GM18520 (cell line): ENCODE measurements around the gene PYGM.

Source experiments
- ATAC-seq: cut with Tn5 transposase; IDR thresholded peaks from one replicate; pipeline ENCODE4 v1.9.1; 2021; ENCODE audit not compliant: unreplicated experiment

PYGM gene

DNA sequence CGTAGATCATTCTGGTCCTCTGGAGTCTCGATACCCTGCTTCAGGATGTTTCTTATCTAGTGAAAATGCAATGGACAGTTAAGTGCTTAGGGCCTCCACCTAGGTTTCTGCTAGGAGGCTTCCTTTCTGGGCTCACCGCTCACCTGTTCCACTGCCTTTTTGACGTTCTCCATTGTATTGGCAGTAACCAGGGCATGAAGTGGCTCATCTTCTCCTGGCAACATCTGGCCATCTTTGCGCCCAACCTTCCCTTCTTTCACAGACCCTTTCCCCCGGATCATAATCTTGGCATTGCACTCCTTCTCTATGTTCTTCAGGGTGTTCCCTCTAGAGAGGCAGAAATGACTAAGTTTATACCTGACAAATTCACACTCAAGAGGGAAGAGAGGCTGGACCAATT, 9.5 kb upstream of the PYGM start:
- ATAC-seq, result no peak

DNA sequence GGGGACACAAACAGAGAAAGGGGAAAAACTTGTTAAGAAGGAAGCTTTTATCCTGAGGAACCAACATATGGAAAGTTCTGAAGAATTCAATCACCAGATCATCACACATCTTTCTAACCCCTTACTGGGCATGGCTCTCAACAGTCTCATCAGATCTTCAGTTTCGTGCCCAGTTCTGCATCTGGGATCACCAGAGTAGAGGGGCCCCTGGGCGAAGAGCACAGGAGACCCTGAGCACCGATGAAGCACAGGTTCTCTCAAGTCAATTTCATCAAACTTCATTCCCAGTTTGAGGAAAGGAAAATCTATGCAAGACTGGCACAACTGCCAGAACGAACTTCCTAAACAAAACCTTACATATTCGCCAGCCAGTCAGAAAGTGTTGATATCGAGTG, 8.5 kb upstream of the PYGM start:
- no peak for ATAC-seq

DNA sequence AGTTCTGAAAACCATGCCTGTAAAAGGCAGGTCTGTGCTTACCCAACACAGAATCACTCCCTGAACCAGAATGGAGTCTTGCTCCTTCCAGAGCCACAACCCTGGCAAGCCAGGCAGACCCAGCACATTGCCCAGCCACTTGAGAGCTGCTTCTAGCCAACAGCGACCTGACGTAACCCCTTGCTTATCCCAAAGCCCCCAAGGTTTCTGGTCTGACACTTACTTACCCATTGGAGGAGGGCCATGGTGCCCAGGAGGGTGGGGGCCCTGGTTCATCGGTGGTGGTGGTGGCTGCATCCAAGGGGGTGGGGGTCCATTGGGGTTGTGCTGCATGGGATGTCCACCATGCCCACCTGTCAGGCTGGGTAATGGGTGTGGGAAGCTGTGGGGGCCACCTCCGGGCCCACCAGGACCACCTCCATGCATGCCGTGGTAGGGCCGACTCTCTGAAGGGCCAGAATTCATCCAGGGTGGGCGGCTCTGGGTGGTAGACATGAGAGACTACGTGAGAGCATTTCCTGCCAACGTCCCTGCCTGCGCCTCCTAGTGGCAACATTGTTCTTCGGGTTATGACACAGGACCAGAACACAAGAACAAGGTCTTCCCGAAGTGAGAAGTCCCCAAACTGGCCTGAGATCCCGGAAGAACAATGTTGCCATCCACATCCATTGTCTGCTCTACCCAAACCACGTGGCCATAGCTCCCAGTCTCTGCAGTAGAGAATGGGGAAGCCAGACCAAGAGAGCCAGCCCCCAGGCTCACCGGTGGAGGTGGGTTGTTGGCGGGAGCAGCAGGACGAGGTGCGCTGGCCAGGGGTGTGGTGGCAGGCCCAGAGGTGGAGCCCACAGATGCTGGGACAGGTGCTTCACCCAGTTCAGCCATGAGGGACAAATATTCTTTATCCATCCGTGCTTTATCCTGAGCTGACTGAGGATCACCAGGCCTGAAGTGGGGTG, 7.8 kb upstream of the PYGM start:
- no peak for ATAC-seq

DNA sequence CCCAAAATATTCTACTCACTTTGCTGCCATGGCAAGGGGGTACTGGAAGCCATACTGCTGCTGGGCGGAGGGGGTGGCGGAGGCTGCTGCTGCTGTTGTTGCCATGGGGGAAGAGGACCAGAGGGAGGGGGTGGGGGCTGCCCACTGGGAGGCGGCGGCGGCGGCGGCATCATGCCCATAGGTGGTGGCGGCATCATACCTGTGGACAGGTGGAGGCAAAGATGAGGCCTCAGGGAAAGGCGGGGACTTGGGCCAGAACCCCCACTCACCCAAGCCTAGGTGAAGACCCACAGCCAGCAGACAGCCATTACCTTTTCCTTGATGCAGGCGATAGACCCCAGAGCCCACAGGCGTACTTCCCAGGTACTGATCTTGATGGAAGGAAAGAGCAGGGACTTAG, 7.1 kb upstream of the PYGM start:
- ATAC-seq, result no peak

DNA sequence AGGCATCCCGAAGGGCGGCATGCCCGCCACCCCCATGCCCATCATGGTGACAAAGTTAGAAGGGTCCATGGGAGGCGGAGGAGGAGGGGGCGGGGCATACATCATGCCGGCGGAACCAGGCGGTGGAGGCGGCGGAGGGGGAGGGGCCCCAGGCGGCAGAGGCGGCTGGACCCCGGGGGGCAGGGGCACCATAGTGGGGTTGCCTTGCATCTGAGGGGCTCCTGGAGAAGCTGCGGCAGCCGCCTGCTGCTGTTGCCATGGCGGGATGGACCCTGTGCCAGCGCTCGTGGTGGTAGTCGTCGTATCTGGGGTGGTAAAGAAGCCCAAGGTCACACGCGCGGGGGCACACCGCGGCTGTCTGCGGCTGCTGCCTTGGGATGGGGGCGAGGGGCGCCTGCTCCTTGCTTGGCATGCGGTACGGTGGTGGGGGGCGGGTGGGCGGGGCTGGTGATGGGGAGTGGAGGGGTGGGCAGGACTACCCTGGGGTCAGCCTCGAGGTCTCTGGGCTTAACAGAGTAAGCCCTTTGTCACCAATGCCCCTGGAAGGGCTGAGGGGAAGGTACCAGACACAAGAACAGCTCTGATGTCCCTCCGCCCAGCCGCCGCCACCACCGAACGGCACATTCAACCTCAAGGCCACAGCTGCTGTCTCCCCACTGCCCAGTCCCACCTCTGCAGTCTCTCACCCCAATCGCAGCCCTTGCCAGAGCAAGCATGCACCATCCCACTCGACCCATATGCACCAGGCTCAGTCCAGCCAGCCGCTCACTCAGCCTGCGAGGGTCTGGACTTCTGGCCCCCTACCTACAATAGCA, 6.3 kb upstream of the PYGM start:
- no peak for ATAC-seq

DNA sequence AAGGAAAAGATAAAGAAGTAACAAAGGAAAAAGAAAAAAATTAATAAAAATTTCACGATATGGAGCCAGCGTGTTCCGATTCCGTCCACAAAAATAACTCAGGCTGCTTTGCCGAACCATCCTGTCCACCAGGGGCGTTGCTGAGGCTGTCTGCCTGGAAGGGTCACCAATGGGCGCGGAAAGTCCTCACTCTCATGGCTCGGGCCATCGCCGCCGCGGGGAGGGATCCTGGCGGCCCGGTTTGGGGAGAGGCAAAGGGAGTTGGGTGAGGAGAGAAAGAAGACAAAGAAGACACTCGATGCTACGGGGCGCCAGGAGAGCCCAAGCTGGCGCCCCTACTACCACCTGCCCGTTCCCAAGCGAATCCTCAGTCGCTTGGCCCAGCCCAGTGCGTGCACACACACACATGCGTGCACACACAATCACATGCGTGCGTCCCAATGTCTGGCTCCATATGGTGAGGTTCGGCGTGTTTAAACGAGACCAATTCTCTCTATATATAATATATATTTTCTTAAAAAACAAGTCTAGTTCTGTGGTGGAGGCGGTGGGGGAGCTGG, 5.6 kb upstream of the PYGM start:
- no peak for ATAC-seq

DNA sequence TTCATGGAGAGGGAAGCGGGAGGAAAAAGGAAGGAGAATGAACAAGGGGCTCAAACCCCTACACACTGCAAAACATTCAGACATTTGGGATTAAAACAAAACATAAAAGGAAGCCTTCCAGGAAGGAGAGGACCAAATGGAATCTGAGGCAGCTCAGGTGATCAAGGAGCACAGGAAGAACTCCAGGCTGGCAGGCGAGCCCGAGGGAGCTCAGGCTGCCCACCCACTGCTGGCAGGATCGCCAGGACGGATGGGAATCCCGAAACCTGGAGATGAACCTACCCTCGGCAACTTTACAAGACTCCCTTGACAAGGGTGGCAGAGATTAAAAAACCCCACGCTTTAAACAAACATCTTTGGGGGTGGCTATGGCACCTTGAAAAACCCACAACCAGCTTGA, 5.0 kb upstream of the PYGM start:
- ATAC-seq, result no peak

DNA sequence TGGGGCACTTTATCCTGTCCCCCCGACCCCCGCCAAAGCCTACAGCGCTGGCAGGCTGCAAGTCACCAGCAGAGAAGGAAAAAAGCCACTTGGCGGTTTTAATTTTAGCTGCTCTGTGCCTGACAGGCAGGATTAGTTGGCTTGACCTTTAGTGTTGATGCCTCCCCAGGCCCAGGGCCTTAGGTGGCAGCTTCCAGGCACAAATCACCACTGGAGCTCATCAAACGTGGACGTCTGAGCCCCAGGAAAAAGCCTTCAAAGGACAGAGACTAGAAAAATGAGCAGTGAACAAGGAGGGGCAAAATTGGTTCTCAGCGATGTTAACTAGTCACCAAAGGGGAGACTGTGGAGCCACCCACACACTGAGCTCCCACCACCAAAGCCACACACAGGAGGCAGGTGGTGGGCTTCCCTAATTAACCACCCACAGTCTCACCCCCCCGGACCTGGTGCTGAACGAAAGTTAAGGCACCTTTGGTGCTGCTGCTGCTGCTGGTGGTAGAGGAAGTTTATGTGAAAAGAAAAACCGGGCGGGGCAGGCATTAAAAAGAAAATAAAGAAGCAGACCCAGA, 4.4 kb upstream of the PYGM start:
- no peak for ATAC-seq

DNA sequence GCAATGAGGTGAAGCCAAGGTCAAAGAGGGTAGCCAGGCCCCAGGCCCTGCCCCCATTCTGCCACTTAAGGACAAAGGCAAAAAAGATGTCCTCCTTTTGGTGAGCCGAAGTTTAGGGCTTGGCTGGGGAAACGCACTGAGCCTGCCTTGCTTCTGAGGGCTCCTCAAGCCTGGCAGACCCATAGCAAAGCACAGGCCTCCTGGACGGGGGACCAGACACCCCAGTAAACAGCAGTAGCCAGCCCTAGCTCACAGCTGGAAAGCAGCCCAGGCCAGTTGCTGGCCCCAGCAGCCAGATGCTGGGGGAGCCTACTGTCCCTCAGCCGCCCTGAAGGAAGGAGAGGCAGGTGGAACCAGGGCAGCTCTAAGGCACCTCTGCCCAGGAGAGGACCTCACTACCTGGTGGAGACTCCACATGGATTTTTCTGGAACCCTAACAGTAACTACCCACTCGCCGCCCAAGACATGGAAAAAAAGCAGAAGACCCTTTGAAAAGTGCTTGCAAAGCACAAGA, 3.8 kb upstream of the PYGM start:
- no peak for ATAC-seq

DNA sequence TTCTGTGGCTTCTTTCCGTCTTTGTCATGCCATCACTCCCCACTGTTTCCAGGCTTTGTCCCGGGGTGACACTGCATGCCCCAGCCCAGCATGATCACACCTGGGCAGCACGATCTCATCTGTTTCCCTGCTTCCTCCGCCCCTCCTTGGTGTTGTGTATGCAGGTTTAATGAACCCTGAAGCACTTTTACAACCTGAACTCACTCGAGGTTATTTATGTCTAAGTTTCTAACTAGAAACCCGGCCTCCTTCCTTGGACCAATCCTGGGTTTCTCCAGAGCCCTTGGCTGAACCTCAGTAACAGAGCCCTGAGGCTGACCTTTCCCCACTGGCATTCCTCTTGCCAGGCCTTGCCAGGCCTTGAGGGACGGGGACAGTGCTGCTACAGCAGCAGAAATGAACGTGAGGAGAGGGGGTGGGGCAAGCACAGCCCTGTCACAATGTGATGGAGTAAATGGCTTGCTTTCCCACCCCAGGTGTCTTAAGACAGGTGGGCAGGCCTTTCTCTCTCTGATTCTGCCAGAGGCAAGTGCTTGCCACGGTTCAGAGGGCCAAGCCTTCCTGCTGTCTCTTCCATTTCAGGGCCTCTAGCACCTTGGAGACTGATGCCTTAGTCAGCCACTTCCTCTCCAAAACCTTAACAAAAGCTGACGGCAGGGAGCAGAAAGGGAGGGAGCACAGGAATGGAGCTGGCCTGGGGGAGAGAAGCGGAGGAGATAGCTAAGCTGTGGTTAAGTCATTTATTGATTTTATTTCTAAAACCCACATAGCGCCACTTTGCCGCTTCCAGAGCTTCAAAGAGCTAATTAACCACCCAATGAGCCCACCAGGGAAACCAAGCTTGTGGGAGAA, 3.1 kb upstream of the PYGM start:
- no peak for ATAC-seq

DNA sequence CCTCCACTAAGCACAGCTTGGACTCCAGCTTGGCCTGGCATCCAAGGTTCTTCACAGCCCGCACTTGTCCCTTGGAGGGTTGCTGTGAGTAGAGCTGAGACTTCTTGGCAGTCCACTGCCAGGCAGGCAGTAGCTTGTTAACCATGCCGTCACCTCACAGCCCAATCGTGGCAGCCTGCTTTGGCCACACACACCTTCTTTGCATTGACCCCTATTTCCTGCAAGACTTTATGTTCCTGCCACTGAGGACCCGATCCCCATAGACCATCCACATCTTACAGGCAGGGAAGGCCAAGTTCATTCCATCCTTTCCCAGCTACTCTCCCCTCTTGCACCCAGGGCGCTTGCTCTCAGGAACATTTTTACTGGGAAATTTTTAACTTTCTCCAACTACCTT, 2.5 kb upstream of the PYGM start:
- ATAC-seq, result no peak

DNA sequence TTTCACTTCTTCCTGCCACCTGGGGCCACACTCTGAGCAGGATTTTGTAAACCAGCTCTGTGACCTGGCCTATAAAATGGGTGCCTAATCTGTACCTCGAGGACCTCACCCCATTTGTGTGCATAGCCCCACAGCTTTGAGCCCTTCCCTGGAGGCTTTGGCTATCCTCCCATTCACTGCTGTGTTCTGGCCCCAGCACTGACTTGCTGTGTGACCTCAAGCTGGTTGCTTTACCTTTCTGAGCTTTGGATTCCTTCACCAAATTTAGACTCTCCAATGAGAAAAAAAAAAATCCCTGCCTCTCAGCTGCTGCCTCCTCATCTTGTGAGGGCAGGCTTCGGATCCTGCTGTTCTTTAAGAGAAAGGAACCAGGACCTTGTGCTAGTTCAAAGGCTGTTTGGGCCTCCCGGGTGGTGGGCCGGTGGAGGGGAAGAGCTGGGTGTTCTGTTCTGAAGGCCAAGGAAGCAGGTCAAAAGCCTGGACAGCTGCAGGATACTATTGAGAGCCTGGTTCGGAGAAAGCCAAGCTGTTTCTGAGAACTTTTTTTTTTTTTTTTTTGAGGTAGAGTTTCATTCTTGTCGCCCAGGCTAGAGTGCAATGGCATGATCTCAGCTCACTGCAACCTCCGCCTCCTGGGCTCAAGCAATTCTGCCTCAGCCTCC, 1.1 kb upstream of the PYGM start:
- ATAC-seq, result no peak

DNA sequence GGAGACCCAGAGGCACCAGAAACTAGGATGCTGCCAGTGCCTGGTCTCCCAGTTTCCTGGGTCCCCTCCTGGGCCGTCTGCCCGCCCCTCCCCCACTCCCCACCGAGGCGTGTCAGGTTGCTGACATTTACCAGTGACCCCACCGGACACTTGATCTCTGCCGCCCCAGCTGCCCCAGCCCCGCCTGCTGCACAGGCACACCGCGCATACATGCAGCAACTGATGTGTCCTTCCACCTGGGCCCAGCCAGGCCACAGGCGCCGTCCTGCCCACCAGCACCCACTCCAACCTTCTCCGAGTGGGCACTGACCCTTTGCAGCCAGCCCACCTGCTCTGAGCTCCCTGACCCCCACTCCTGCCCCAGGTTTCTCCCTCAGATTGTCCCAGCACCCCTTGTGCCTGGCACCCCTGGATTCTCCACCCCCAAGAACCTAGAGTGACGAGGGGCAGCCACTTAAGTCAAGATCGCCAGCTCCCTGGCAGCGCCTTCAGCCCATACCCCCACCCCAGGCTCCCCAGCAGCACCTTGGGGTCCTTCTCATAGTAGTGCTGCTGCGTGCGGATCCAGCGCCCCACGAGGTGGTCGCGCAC, 548 bp downstream of the PYGM start:
- no peak for ATAC-seq

DNA sequence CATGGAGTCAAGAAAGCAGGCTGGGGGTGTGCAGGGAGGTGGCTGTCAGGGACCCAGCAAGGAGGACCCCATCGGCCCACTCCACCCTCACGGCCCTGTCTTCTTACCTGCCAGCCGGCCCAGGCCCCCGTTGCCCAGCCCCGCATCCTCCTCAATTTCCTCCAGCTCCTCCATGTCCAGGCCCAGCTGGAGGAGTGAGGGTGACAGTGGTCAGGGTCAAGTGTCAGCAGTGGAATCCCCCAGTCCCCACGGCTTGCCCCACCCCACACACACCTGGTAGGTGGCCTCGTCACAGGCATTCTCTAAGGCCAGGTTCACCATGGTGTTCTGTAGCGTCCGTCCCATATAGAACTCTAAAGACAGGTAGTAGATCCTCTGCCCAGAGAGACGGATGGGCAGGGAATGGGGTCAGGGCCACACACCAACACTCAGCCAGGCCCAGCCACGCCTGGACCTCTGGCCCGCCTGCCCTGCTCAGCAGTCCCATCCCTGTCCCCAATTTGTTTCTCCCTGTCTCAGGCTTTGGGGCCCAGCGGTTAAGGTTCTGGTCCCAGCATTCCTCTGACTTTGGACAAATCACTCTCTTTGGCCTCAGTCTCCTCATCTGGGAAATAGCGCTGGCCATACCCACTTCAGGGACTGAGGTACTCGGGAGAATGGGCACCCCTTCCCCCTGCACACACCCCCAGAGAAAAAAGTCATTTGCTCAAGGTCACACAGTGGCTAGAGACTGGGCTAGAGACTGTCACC, 1.3 kb downstream of the PYGM start:
- no peak for ATAC-seq

DNA sequence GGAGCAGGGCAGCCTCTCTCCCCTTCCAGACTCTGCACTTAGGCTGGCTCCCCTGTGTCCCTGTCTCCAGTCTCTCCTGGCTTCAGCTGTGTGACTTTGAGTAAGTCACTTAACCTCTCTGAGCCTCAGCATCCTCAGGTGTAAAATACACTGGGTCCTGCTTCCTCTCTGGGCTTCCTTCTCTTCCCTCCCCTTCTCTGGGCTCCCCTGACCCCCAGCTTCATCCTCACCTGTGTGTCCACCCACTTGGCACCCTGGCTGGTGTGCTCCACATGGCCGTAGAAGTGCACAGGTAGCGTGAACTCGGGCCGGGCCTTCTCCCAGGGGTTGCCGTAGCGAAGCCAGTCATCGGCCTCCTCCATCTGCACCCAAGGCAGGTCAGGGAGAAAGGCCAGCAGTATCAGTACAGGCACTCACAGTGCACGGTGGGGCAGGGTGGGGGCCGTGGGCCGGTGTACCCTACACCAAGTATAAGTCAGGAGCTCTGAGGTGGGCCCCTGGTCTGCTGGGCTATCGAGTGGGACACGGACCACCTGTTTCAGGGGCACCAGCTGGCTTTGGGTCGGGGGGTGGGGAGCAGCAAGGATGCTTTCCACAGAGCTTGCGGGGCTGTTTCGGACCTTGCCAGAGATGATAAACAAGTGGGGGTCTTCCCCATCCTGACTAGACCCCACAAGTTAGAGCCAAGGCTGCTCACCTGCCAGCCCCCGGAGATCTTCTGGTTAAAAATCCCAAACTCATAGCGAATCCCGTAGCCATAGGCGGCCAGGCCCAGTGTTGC, 2.0 kb downstream of the PYGM start:
- ATAC-seq, result no peak

DNA sequence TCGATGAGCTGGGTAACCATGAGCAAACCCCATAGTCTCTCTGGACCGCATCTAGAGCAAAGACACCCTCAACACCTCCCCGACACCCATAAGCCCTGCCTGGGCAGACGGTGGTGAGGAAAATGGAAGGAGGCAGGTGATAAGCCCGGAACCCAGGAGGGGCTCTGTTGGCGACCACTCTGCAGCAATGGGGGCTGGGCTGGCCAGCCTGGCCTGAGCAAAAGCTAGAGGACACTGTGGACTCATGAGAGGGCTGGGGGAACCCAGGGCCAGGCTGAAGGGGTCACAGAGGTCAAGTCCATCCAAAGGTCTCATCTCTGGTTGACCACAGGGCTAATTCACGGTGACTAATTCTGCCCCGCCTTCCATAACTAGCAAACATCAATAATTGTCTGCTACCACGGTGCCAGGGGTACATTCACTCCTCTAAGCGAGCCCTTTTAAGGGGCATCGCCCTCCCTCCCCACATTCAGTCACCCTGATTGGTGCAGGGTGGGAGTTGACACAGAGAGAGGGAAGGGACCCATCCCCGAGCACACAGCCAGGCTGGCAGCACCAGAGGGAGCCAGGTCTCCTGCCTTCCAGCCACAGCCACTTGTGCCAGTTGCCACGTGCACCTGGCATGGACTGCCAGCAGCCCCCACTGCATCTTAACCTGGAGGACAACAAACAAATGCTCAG, 4.0 kb downstream of the PYGM start:
- no peak for ATAC-seq

DNA sequence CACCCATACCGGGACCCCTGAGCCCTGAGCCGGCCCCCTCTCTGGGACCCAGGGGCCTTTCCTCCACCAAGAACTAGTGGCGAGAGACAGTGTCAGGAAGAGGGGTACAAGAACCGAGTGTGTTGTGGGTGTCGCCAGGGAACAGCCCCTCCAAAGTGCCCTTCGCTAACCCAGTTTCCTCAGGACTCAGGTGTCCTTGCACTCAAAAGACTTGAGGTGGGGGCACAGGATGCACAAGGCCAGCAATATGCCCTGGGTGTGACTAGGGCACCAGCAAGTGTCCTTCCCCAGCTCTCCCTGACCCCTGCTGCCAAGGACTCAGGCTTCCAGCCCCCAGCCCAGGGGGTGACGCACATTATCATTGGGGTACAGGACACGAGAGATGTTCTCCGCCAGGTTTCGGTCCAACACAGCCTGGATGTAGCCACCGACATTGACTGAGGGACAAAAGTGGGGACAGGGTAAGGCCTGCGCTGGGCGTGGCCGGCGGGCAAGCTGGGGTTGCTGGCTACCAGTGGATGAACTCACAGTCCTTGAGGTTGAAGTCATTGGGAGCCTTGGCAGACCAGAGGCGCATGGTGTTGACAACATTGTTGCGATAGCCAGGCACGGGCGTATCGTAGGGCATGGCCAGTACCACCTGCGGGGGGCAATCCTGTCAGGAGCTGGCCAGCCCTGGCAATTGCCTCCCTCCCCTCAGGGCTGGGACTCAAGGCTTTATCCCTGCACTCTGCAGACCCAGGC, 4.7 kb downstream of the PYGM start:
- ATAC-seq, result no peak
